SIG-M5 treated with dmso at 0.1 percent for 504 hours (cell line): ENCODE measurements around the gene CTSW.

ENCODE experiments used
- DNase-seq: peaks from one replicate; lab custom pipeline; 2025; ENCODE audit not compliant: unreplicated experiment; lab: John Stamatoyannopoulos, UW

Gene CTSW

DNA sequence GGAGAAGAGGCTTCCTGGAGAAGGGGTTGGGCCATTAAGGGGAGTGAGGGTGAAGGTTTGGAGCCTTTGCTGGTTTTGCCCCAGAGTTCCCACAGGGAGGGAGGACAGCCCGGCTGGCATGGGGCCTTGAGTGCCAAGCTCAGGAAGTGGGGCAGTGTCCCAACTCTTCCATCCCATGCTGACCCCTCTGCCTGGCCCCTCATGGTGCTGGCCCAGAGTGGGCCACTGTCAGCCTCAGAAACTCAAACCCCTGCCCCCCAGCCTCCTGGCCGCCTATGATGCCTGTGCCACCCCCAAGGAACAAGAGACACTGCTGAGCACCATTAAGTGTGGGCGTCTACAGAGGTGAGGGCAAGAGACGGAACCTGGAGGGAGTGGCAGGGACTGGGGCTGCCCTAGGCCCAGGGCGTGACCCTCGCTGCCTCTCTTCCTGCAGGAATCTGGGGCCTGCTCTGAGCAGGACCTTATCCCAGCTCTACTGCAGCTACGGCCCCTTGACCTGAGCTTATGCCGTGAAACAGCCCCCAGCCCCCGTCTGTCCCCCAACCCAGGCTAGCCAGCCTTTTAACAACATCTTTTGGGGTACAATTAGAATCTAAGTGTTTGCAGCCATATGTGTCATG, 14.0 kb upstream of the CTSW start:
- no peak for DNase-seq

- DNase-seq = no peak
Observed at GRCh38 chr11:65866509-65867283, 12.9 kb upstream of the CTSW start.

DNA sequence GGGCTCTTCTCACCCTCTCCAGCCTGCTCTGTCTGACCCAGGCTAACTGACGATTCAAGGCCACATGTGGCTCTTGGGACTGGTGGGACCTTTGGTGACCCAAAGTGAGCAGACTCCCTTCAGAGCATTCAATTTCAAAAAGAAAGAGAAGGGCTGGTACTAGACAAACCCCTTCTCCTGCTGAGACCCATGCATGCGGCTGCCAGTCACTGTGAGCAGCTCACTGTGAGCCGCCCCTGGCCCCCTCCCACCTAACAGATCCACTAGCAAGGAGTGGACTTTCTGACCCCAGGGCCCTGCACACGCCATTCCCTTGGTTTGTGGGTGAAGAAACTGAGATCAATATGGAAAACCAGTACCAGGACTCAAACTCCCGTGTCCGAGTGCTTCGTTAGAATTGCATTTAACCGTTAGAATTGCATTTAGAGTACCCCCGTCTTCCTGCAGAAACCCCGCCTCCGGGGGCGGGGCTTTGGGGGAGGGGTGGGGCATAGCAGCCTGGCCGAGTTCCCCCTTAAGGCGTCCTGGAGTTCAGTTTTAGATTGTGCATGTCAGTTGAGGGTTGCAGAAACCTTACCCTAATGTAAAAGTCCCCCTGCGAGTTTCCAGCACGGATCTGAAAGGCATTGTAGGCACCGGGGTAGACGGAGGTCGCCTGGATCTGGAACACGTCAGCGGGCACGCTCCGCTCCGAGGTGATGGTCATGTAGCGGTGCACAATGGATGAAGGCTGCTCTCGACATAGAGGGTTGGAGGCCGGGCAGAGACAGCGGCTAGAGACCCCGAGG, 12.2 kb upstream of the CTSW start:
- DNase-seq = peak; percentile 14

DNA sequence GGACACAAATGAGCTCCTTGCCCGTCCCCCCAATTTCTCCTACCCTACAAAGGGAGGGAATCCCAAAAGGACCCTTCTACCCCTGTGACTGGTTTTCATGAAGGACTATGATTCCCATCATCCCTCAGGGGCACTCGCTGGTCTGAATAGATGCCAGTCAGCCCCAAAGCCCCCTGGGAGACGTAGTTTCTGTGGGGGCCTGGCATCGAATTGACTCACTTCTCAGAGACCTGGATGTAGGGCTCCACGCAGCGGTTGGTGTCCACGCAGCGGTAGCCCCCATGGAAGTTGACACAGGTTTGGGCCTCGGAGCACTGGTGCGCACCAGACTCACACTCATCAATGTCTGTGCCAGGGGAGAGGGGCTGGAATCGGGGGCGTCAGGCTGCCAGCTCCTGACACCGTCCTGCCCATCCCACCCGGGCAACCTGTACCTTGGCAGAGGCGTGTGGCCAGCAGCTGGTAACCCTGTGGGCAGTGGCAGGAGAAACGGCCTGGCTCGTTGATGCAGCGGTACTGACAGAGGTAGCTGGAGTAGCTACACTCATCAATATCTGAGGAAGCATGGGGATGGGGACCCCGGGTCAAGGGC, 11.5 kb upstream of the CTSW start:
- no peak for DNase-seq

DNA sequence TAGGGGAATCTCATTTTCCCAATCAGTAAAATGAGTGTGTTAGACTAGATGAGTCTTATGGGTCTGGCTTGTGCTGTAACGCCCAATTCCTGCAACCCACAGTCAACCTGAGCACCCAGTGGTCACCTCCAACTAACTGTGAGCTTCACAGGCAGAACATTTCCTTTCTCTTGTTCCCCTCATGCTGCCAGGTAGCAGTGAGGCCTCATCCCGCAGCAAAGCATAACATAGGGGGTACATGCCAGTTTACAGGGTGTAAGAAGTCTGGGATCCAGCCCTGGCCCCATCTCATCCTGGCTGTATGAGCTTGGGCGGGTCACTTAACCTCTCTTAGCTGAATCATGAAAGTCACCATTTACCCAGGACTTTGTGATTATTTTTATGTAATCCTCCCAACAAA, 10.7 kb upstream of the CTSW start:
- no peak for DNase-seq

- no peak for DNase-seq
Observed at GRCh38 chr11:65869643-65870306, 9.9 kb upstream of the CTSW start.

DNA sequence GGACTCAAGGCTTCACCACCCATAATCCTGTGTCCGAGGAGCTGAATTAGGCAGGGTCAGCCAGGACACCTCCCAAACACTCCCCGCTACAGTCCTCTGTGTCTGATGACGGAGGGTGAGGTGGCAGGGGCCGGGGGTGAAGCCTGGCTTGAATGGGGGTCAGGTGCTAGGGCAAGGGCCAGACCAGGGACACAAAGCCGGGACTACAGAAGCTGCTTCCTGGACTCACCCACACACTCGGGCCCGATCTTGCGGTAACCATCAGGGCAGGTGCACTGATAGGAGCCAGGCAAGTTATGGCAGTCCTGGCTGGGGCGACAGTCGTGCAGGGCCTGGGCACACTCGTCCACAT, 9.4 kb upstream of the CTSW start:
- DNase-seq = no peak

DNA sequence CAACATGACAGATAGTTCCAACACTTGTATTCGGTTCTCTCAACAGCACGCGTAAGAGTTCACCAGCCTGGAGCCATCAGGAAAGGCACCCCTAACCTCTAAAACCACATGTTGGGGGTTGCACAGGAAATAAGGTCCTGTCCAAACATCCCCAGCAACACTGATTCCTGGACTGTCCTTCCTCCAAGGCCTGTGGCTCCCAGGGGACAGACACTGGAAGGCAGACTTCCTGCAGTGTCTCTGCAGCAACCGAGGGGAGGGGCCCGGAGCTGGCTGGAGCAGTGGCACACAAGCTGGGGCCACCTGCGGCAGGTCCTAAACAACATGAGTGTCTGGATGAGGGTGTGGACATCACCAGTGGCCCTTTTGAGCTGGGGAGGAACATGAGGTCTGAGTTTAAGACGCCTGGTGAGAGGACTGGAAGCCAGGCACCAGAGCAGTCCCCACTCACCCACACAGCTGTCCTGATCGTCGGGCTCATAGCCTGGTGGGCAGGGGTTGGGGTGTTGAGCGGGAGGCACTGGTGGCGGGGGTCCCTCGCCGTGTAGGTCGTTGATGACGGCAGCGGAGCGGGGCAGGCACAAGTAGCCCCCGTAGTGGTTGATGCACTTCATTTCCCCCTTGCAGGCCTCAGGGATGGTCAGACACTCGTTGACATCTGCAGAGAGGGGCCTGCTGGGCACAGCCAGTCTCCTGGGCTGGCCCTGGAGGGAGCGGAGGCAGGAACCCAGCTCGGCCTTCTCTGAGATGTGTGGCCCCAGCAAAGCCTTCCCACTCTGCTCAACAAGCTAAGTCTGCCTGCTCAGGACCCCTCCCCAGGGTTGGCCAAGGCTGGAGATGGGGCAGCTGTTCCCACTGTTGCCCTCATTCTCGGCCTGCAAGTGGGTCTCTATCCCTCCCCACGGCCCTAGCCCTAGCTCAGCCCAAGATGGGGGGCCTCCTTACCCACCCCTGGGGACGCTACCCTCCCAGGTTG, 8.6 kb upstream of the CTSW start:
- DNase-seq = no peak

- DNase-seq = no peak
Observed at GRCh38 chr11:65871811-65872548, 7.7 kb upstream of the CTSW start.

GRCh38 chr11:65872586-65873317, 6.9 kb upstream of the CTSW start, which contains the start of gene EFEMP2:
TSS of gene EFEMP2 (minus strand) at chr11:65872800. CDS start at chr11:65872354, 446 bp downstream.
- DNase-seq = no peak

DNA sequence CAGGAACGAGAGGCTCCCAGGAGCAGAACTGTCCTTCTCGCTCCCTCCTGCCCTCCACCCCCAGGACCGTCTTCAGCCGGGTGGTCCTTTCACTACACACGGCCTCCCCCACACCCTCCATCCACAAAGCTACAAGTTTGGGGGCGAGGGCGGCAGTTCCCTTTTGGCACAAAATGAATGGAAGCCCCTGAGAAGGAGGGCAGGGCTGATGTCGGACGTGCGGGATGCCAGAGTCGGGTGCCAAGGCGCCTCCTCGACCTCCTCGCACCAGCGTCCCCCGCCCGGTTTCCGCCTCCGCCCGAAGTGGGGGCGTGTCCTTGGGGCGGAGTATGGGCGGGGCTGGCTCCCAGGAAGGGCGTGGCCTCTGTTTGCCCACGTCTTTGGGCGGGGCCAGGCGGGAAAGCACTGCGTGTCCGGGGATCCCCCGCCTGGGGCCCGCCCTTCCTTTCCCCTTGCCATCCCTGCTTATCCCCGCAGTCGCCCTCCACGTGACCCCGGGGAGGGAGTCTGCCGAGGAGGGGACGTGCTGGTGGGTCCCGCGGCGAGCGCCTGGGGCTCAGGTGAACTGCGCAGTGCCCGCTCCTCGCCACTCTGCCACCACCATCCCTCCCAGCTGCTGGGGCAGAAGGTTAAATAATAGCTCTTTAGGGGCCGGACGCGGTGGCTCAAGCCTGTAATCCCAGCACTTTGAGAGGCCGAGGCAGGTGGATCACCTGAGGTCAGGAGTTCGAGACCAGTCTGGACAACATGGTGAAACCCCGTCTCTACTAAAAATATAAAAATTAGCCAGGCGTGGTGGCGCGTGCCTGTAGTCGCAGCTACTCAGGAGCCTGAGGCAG, 6.1 kb upstream of the CTSW start:
- peak; percentile 88 for DNase-seq

DNA sequence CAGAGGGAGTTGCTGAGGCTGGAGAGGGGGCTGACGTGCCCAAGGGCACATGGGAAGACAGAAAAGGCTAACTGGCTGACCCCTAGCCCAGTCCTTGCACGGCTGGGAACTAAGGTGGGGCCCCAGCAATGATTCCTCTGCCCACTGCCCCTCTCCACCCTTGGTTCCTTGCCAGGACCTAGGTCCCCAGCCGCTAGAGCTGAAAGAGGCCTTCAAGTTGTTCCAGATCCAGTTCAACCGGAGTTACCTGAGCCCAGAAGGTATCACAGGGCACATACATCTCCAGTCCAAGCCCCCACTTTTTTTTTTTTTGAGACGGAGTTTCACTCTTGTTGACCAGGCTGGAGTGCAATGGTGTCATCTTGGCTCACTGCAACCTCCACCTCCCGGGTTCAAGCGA, 390 bp downstream of the CTSW start:
- no peak for DNase-seq

- DNase-seq = no peak
Observed at GRCh38 chr11:65880844-65881421, 1.3 kb downstream of the CTSW start.

GRCh38 chr11:65882120-65883057, 2.8 kb downstream of the CTSW start:
- no peak for DNase-seq

- DNase-seq = no peak
Observed at GRCh38 chr11:65883058-65883761, 3.6 kb downstream of the CTSW start.
